ENCODE measurements around the gene TAL1.
"Not testable (repeated sequence)": the region's sequence is repeated elsewhere in the genome, so short reads cannot be mapped to it uniquely, and the experiment has no call there.

The TAL1 gene

GRCh38 chr1:47210666-47211065 is 21.4 kb downstream of the TAL1 start:
- DNase-seq: no peak

GRCh38 chr1:47209725-47210325 is 22.2 kb downstream of the TAL1 start:
- DNase-seq: no peak

DNA sequence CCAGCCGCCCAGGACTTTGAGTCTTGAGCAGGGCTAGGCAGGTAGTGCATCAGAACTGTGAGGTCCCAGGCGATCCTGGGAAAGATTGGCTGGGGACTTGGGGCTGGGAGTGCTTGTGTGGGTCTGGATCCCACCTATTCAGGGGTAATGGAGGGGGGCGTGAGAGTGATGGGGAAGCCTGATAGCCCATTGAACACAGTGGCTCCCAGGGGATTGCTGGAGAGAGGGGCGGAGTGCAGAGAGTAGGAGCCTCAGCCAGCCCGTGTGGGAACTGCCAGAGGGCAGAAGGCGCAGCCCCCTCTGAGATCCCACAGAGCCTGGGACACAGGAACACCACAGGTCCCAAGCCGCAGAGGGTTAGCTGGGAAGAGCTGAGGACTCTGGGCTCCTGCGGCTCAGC is 22.9 kb downstream of the TAL1 start:
- DNase-seq: no peak

GRCh38 chr1:47208374-47208850 is 23.6 kb downstream of the TAL1 start:
- DNase-seq: no peak

DNA sequence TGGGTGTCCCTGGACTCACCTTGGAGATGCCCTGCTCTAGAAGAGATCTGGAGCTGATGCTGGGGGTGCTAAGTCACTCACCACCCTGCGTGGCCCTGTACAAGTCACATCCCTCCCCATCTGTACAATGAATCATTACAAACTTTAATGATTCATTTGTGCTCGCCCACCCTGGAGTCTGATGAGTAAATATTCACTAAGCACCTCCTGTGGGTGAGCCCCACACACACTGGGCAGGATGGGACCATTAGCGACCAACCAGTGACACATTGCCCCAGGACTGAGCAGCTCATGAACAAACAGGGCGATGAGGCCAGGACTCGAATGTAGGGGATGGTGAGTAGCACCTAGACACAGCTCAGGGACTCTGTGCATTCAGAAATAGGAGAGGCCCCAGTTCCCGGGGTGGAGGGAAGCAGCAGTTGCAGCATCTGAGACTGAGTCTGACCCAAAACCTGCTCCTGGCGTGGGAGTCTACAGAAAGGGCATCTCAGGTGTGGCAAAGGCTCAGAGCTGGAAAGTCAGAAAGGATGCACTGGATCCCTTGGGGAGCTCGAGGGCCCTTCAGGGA is 24.1 kb downstream of the TAL1 start:
- DNase-seq: no peak

DNA sequence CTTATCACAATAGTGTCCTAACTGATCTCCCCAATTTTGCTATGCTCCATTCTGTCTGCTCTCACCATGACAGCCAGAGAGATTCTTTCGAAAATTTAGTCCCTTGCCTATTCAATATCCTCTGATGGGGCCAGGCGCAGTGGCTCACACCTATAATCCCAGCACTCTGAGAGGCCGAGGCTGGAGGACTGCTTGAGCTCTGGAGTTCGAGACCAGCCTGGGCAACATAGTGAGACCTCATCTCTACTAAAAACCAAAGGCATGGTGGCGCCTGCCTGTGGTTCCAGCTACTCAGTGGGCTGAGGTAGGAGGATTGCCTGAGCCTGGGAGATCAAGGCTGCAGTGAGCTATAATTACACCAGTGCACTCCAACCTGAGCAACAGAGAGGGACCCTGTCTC is 26.1 kb downstream of the TAL1 start:
- DNase-seq: no peak

DNA sequence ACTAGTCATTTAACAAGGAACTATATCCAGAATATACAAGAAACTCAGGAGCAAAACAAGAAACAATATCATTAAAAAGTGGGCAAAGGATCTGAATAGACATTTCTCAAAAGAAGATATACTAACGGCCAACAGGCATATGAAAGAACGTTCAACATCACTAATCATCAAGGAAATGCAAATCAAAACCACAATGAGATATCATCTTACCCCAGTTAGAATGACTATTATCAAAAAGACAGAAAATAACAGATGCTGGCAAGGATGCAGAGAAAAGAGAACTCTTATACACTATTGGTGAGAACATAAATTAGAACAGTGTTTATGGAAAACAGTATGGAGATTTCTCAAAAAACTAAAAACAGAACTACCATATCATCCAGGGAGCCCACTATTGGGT is 28.5 kb downstream of the TAL1 start:
- not testable (repeated sequence) for DNase-seq

DNA sequence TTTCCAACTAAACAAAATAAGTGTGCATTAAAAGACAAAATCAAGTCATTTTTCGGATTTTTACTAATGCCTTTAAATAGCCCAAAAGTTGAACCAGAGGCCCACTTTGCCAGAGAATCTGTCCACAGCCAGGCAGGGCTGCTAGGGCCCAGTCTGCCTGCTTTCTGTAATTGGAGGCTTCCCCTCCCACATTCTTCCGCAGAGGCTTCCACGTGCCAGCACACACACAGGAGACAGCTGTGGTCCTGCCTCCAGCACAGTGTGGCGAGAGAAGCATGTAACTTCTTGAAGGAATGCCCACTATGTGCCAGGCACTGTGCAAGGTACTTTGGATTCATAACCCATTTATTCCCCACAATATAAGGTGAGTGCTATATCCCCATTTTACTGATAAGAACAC is 30.8 kb downstream of the TAL1 start:
- DNase-seq: no peak

- no peak for DNase-seq
Measured at GRCh38 chr1:47198214-47198613, 33.8 kb downstream of the TAL1 start.

- no peak for DNase-seq
Measured at GRCh38 chr1:47196622-47197021, 35.4 kb downstream of the TAL1 start.

DNA sequence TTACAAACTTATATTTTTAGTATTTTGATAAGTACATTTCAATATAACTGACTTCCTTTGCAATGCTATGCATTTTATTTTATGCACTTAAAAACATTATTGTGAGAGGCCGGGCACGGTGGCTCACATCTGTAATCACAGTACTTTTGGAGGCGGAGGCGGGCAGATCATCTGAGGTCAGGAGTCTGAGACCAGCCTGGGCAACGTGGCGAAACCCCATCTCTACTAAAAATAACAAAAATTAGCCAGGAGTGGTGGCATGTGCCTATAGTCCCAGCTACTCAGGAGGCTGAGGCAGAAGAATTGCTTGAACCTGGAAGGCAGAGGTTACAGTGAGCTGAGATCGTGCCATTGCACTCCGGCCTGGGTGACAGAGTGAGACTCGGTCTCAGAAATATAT is 36.0 kb downstream of the TAL1 start:
- DNase-seq: not testable (repeated sequence)

- DNase-seq: no peak
Measured at GRCh38 chr1:47194311-47194710, 37.7 kb downstream of the TAL1 start.

DNA sequence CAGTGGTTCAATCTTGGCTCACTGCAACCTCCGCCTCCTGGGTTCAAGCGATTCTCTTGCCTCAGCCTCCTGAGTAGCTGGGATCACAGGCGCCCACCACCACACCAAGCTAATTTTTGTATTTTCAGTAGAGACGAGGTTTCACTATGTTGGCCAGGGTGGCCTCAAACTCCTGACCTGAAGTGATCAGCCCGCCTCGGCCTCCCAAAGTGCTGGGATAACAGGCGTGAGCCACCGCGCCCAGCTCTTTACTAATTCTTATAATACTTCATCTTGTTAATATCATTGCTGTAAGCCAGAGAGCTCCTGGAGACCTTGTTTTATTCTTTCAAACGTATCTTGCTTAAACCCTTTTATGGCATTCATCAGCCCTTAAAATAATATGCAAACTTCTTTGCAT is 38.5 kb downstream of the TAL1 start:
- DNase-seq: not testable (repeated sequence)

- DNase-seq: peak; percentile 20
Measured at GRCh38 chr1:47192458-47193384, 39.3 kb downstream of the TAL1 start.

DNA sequence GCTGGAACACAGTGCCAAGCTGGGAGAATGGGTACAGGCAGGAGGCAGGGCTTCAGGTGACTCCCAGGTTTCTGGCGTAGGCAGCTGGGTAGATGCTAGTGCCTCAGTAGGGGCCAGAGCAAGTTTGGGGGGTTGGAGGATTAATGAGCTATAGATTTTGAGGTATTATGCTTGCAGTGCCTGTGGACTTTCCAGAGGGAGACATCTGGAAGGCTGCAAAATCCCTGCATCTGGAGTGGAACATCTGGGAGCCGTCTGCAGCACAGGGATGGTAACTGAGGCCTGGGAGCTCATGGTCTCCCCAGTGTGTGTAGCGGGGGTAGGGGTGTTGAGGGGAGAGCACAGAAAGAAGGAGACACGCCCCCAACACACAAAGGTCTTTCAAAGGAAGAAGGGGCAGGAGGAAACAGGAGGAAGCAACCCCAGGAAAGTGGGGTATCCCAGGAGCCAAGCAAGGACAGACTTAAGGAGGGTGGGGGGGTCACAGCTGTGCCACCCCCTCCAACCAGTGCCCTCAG is 40.0 kb downstream of the TAL1 start:
- no peak for DNase-seq

DNA sequence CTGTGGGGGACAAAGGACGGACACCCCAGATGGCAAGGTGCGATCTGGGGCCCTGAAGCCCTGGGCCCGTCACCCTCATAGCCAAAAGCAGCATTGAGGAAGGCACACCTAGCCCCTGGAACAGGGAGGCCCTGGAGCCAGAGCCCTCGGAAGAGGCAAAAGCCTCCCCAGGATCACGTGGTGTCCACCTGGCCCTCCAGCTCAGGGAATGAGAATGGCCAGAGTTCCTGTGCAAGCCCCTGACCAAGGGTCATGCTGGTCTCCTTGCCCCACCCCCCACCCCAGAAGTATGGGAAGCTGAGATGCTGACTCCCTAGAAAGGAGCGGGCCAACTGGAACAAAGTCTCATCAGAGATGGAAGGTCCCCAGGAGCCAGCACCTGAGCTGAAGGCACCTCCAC is 41.2 kb downstream of the TAL1 start:
- DNase-seq: no peak

GRCh38 chr1:47190509-47190855 is 41.5 kb downstream of the TAL1 start:
- DNase-seq: no peak

DNA sequence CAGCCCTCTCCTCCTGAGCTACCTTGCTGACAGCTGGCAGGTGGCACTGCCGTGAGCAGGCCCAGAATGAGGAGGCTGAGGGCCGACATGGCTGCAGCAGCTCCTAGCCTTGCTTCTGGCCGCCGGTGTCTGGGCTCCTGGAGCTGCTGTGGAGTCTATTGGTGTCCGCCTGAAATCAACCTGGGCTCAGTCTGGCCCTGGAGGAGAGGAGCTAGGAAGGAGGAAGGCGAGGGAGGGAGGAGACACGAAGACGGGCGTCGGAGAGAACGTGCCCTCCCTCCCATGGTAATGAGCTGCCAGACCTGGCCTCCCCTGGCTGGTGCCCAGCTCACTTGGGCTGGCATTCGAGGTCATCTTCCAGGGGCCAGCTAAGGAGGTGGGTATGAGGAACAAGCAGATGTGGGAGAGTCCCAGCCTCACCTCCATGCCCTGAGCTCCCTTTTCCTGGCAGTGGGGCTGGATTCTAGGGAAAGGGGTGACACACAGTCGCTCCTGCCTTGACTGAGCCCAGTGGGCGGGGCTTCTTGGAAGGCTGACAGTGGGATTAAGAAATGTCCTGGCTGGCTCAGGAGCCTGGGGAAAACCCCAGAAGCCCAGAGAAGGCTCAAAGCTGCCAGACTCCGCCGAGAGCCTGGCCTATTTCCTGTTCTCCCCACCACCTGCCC is 42.0 kb downstream of the TAL1 start, which contains the start of gene PDZK1IP1:
PDZK1IP1 (minus strand) TSS at position 193 of the 665 bp plus-strand sequence; CDS start at position 89, 104 bp downstream.
- no peak for DNase-seq

DNA sequence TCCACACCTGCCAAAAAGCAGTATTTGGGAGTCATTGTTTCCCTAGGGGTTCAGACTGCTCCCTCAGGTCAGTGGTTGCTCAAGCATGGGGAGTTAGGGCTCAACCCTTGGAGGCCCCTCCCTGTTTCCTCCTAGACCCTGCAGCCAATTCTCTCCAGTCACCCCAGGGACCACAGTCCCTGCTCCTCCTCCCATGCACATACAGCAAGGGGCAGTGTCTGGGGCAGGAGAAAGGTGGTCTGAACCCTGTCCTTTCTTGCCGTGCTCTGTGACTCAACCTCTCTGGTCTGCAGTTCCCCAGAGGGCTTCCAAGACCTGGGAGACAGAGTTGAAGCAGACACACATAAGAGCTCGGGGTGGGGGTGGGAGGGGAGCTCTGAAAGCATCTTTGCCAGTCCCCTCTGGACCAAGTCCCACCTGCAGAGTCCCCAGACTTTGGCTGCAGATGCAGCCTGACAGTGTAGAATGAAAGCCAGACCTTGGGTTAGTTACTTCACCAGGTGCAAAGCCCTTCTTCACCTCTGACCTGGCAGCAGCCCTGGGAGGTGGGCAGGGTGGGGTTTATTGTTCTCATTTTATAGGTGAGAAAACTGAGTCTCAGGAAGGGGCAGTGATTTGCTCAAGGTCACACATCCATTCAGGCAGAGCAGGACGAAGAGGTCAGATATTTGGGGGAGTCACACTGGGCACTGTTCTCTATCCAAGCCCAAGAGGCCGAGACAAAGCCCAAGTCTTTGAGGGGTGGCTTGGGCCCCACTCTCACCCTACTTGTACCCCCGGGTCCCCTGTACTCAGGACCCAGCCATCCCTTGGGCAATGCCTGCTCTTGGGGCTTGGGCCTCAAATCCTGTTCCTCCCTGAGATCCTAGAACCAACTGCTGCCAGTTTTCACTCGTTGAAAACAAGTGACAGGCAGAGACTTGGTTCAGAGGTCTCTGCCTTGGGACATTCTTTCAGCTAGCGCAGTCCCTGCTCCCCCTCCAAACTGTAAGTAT is 42.9 kb downstream of the TAL1 start:
- no peak for DNase-seq

DNA sequence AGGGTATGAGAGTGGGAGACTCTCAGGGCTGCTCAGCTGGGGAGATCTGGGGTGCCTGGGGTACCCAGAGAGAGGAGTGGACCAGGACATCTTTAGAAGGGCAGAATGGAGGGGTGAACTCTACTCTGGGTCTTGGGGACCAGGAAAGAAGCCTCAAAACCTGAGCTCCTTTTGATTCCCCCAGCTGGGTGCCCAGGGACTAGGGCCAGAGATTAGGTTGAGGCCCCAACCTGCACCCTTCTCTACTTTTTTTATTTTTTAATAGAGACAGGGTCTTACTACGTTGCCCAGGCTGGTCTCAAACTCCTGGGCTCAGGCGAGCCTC is 44.1 kb downstream of the TAL1 start:
- no peak for DNase-seq

- DNase-seq: no peak
Measured at GRCh38 chr1:47187231-47187925, 44.6 kb downstream of the TAL1 start.

All from COR-L47 (cell line).